HS-5 (cell line): ENCODE measurements around the gene ANXA8.
"Not testable (repeated sequence)": the region's sequence is repeated elsewhere in the genome, so short reads cannot be mapped to it uniquely, and the experiment has no call there.

Experiments used
- DNase-seq: peaks from one replicate; pipeline ENCODE4 v3.0.0-alpha.2; 2012; ENCODE audit warnings: low read depth

Gene ANXA8

GRCh38 chr10:47483923-47484322 lies at the start of gene ANXA8:
Gene ANXA8 (minus strand): TSS chr10:47484115. CDS start chr10:47483933, 182 bp downstream.
- DNase-seq = not testable (repeated sequence)

- DNase-seq = not testable (repeated sequence)
Observed at GRCh38 chr10:47523475-47523874, 39.6 kb upstream of the ANXA8 start, which contains the start of gene AGAP9. Gene AGAP9 (minus strand): TSS chr10:47523638. CDS start chr10:47523526, 112 bp downstream.

GRCh38 chr10:47502313-47502712 lies 18.4 kb upstream of the ANXA8 start:
- not testable (repeated sequence) for DNase-seq

- DNase-seq = not testable (repeated sequence)
Observed at GRCh38 chr10:47494226-47494625, 10.3 kb upstream of the ANXA8 start.

- not testable (repeated sequence) for DNase-seq
Observed at GRCh38 chr10:47491600-47491999, 7.7 kb upstream of the ANXA8 start, which contains the start of gene FAM25G. Gene FAM25G (minus strand): TSS chr10:47491700. CDS start chr10:47491674, 26 bp downstream.

- not testable (repeated sequence) for DNase-seq
Observed at GRCh38 chr10:47489630-47490029, 5.7 kb upstream of the ANXA8 start.

GRCh38 chr10:47485943-47486342 lies 2.0 kb upstream of the ANXA8 start:
- DNase-seq = peak; percentile 16

GRCh38 chr10:47484786-47485185 lies 871 bp upstream of the ANXA8 start:
- DNase-seq = not testable (repeated sequence)

- DNase-seq = not testable (repeated sequence)
Observed at GRCh38 chr10:47482367-47482766, 1.5 kb downstream of the ANXA8 start.

- DNase-seq = not testable (repeated sequence)
Observed at GRCh38 chr10:47481768-47482181, 2.1 kb downstream of the ANXA8 start.

- peak; percentile 32 for DNase-seq
Observed at GRCh38 chr10:47481182-47481766, 2.6 kb downstream of the ANXA8 start.

GRCh38 chr10:47480133-47480532 lies 3.8 kb downstream of the ANXA8 start:
- DNase-seq = not testable (repeated sequence)

- DNase-seq = not testable (repeated sequence)
Observed at GRCh38 chr10:47478114-47478513, 5.8 kb downstream of the ANXA8 start.

GRCh38 chr10:47477078-47477477 lies 6.8 kb downstream of the ANXA8 start:
- not testable (repeated sequence) for DNase-seq

- not testable (repeated sequence) for DNase-seq
Observed at GRCh38 chr10:47475101-47475500, 8.8 kb downstream of the ANXA8 start.

GRCh38 chr10:47473516-47473915 lies 10.4 kb downstream of the ANXA8 start:
- not testable (repeated sequence) for DNase-seq

GRCh38 chr10:47472647-47473046 lies 11.3 kb downstream of the ANXA8 start:
- not testable (repeated sequence) for DNase-seq

GRCh38 chr10:47472072-47472471 lies 11.8 kb downstream of the ANXA8 start:
- not testable (repeated sequence) for DNase-seq

GRCh38 chr10:47468731-47469528 lies 15.0 kb downstream of the ANXA8 start:
- DNase-seq = not testable (repeated sequence)

GRCh38 chr10:47467957-47468356 lies 16.0 kb downstream of the ANXA8 start:
- not testable (repeated sequence) for DNase-seq

- not testable (repeated sequence) for DNase-seq
Observed at GRCh38 chr10:47467458-47467857, 16.5 kb downstream of the ANXA8 start.

- DNase-seq = not testable (repeated sequence)
Observed at GRCh38 chr10:47465216-47465917, 18.5 kb downstream of the ANXA8 start.
